ENCODE results near the gene PCLAF. TPM values are rescaled to one million over a fixed set of nuclear protein-coding genes. Genes with fewer than 3 reads are reported as not detected.

Gene PCLAF
- total RNA-seq, 2 donors from 2014 or later: 1.8 TPM; not detected in 1

DNA sequence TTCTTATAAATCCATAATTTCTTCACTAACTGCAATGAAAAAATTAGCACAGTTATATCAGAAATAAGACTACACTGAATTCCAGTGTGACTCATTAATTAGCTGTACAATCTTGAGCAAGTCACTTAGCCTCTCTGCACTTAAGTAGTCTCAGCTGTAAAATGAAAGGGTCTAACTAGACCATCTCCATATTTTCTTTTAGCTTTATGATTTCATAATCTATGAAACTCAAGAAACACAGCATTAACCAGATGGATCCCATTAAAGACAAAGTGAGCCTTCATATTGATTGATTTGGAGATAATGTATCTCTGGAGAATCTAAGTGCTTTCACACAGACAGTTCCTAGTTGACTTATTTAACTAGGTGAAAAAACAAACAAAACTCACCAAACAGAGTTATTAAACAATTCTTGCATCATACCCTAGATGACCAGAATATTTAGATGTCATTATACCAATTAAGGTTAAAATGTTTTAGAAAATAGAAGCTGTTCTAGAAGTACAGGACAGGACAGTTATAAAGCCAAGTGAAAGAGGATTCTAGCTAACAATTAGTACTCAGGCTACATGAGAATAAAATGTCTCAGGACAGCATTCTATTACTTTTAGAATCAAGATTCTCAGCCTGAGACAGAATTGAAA, 36.5 kb downstream of the PCLAF start:
- no peaks in the 10 kb centered on the region for H3K4me1 ChIP-seq
- ATAC-seq (no peak), DNase-seq (no peak)
- H3K27me3 ChIP-seq: no peaks in the 10 kb centered on the region
- H3K9me3 ChIP-seq: no peaks in the 10 kb centered on the region
- no peak overlapping the region for H3K27ac ChIP-seq
- intact Hi-C loops (cut with DNase I): no loop called here
- H3K36me3 ChIP-seq (replicated peaks in 1 of 2; ENCODE audit: insufficient read depth in 1 of 2, low read depth in 2 of 2): no peaks in the 10 kb centered on the region
- H3K4me3 ChIP-seq: no peak overlapping the region
- TF ChIP-seq, protein P1, sequence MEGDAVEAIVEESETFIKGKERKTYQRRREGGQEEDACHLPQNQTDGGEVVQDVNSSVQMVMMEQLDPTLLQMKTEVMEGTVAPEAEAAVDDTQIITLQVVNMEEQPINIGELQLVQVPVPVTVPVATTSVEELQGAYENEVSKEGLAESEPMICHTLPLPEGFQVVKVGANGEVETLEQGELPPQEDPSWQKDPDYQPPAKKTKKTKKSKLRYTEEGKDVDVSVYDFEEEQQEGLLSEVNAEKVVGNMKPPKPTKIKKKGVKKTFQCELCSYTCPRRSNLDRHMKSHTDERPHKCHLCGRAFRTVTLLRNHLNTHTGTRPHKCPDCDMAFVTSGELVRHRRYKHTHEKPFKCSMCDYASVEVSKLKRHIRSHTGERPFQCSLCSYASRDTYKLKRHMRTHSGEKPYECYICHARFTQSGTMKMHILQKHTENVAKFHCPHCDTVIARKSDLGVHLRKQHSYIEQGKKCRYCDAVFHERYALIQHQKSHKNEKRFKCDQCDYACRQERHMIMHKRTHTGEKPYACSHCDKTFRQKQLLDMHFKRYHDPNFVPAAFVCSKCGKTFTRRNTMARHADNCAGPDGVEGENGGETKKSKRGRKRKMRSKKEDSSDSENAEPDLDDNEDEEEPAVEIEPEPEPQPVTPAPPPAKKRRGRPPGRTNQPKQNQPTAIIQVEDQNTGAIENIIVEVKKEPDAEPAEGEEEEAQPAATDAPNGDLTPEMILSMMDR (IDR thresholded peaks at IDR 0.05): no peak
- TF ChIP-seq POLR2A (IDR thresholded peaks at IDR 0.05): no peak

DNA sequence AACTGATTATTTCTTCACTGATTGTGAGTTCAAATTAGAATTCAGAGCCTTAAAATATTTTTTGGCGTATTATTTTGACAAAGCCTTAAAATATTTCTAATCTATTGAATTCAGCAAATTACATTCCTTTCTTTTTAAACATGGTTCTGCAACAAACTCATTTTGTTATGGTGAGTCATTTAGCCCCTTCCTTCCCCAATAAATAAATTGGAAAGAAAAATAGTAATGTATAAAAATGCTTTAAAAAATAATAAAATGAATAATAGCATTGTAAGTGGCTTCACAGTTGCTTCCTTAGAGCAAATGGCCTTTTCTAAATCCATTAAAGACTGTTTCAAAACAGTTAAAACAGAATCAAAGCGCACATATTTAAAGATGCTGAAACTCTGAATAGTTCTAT, 37.4 kb downstream of the PCLAF start:
- H3K4me1 ChIP-seq: no peaks in the 10 kb centered on the region
- DNase-seq (no peak), ATAC-seq (no peak)
- H3K4me3 ChIP-seq: no peak overlapping the region
- H3K36me3 ChIP-seq (replicated peaks in 1 of 2; ENCODE audit: insufficient read depth in 1 of 2, low read depth in 2 of 2): no peaks in the 10 kb centered on the region
- WGBS, 2 donors: 87 to 93% methylated on average over 2 of the region's 2 CpGs
- intact Hi-C loops (cut with DNase I): no loop called here
- no peak overlapping the region for H3K27ac ChIP-seq
- H3K9me3 ChIP-seq: no peaks in the 10 kb centered on the region
- no peaks in the 10 kb centered on the region for H3K27me3 ChIP-seq
- TF ChIP-seq POLR2A (IDR thresholded peaks at IDR 0.05): no peak
- TF ChIP-seq, protein P1 (IDR thresholded peaks at IDR 0.05): no peak

DNA sequence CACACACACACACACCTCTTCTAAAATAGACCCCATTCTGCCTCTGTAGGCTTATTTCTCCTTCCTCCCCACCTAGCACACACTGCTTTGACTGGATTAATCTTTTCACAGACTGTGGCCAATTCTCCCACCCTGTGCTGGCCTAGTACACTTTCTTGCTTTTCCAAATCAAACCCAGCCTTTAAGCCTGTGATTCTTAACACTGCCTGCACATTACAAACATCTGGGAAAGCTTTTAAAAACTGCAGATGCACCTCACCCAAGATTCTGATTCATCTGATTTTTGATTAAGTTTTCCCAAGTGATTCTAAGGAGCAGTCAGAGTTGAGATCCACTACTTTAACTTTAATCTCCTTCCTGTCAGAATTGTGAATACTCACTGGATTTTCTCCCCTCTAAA, 38.0 kb downstream of the PCLAF start:
- ATAC-seq (no peak), DNase-seq (no peak)
- intact Hi-C loops (cut with DNase I): no loop called here
- no peak overlapping the region for H3K27ac ChIP-seq
- H3K27me3 ChIP-seq: no peaks in the 10 kb centered on the region
- no peaks in the 10 kb centered on the region for H3K36me3 ChIP-seq (replicated peaks in 1 of 2; ENCODE audit: insufficient read depth in 1 of 2, low read depth in 2 of 2)
- TF ChIP-seq, protein P1 (IDR thresholded peaks at IDR 0.05): no peak
- TF ChIP-seq POLR2A (IDR thresholded peaks at IDR 0.05): no peak
- H3K4me3 ChIP-seq: no peak overlapping the region
- no peaks in the 10 kb centered on the region for H3K4me1 ChIP-seq
- H3K9me3 ChIP-seq: no peaks in the 10 kb centered on the region

DNA sequence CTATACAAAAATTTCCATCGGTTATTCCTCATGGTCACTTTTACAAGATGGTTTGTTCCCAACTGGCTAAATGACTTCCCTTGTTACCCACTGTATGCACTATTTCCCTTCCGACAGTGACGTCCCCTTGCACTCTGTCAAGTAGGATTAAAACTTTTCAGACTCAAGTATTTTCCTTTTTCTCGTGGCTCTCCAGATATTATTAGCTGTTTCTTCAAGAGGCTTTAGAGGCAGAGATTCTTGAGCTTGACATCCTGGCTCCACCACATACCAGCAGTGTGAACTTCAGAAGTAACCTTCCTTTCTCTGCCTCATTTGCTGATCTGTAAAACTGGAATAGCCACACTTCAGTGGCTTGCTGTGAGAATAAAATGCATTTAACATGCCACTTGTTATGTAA, 39.3 kb downstream of the PCLAF start:
- 88 to 90% methylated on average over 4 of the region's 4 CpGs for WGBS, 2 donors
- TF ChIP-seq, protein P1 (IDR thresholded peaks at IDR 0.05): no peak
- no peak for TF ChIP-seq POLR2A (IDR thresholded peaks at IDR 0.05)
- no peaks in the 10 kb centered on the region for H3K36me3 ChIP-seq (replicated peaks in 1 of 2; ENCODE audit: insufficient read depth in 1 of 2, low read depth in 2 of 2)
- no peak overlapping the region for H3K4me3 ChIP-seq
- DNase-seq (no peak), ATAC-seq (no peak)
- intact Hi-C loops (cut with DNase I): no loop called here
- H3K4me1 ChIP-seq: no peaks in the 10 kb centered on the region
- H3K27me3 ChIP-seq: no peaks in the 10 kb centered on the region
- H3K9me3 ChIP-seq: no peaks in the 10 kb centered on the region
- no peak overlapping the region for H3K27ac ChIP-seq

DNA sequence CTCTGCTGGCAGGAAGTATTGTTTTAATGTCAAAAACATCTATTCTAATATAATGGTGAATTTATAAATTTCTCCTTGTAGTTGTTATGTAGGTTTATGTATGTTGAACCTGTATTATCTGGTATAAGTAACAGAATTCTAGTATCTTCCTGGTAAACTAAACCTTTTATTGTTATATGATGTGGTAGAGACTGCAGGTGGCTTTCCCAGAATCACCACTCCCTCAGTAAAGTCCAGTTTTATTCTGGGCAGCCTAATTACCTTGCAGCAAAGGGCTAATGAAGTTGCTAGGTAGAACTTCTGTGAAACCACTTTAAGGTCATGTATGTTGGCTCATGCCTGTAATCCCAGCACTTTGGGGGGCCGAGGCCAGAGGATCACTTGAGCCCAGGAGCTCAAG, 40.9 kb downstream of the PCLAF start:
- H3K27ac ChIP-seq: no peak overlapping the region
- no peaks in the 10 kb centered on the region for H3K4me1 ChIP-seq
- no peaks in the 10 kb centered on the region for H3K9me3 ChIP-seq
- TF ChIP-seq, protein P1 (IDR thresholded peaks at IDR 0.05): no peak
- TF ChIP-seq POLR2A (IDR thresholded peaks at IDR 0.05): no peak
- H3K27me3 ChIP-seq: no peaks in the 10 kb centered on the region
- H3K4me3 ChIP-seq: no peak overlapping the region
- intact Hi-C loops (cut with DNase I): no loop called here
- WGBS, 2 donors: 82 to 100% methylated on average over 1 of the region's 1 CpG
- H3K36me3 ChIP-seq (replicated peaks in 1 of 2; ENCODE audit: insufficient read depth in 1 of 2, low read depth in 2 of 2): no peaks in the 10 kb centered on the region
- ATAC-seq: no peak
- DNase-seq: no peak

Measured in body of pancreas (tissue), 4 donors.